GM12878 (cell line): Measurements from ENCODE around the gene TRPV3. TPM values are rescaled to one million over a fixed set of nuclear protein-coding genes. Genes with fewer than 3 reads are reported as not detected.

Source experiments
- ATF7 ChIP-seq: fragments of 450-650 bp; IDR thresholded peaks from 2 replicates; pipeline ENCODE4 v1.6.1; 2016; ENCODE audit warnings: low read depth, mild to moderate bottlenecking
- BCL3 ChIP-seq: IDR thresholded peaks from 2 replicates; pipeline ENCODE4 v1.6.1; 2011; ENCODE audit warnings: borderline replicate concordance, low read depth, mild to moderate bottlenecking, moderate library complexity, low read length; ENCODE audit not compliant: insufficient read depth, poor library complexity, severe bottlenecking
- CBX5 ChIP-seq: sonication (generic); IDR thresholded peaks from 2 replicates; pipeline ENCODE4 v1.6.1; 2016; ENCODE audit warnings: low read depth, moderate library complexity, mild to moderate bottlenecking, inconsistent platforms
- CREM ChIP-seq: IDR thresholded peaks from 2 replicates; pipeline ENCODE4 v1.6.1; 2014; ENCODE audit warnings: antibody characterized with exemption, low read depth
- CTCF ChIP-seq, 3 experiments: IDR thresholded peaks in 2 of 3; conservative IDR thresholded peaks in 1 of 3; 2 replicates each; pipeline ENCODE4 v1.5.1; 2011; ENCODE audit warnings: low read depth in 3 of 3, low read length in 3 of 3, mild to moderate bottlenecking in 3 of 3, control low read depth in 2 of 3, moderate library complexity in 2 of 3, inconsistent platforms in 1 of 3, mixed read lengths in 1 of 3; ENCODE audit not compliant: control insufficient read depth in 2 of 3, insufficient read depth in 1 of 3; ENCODE audit errors: extremely low read depth in 1 of 3
- ELK1 ChIP-seq: IDR thresholded peaks from 2 replicates; pipeline ENCODE4 v1.6.1; 2012; ENCODE audit warnings: low read depth, low read length, improper control_type of control experiment
- GABPA ChIP-seq: IDR thresholded peaks from 2 replicates; pipeline ENCODE4 v1.6.1; 2014; ENCODE audit warnings: antibody characterized with exemption, low read depth, mild to moderate bottlenecking, inconsistent platforms
- HDAC2 ChIP-seq: fragments of 200-600 bp; sonication (generic); IDR thresholded peaks from 2 replicates; pipeline ENCODE4 v1.6.1; 2017
- JUNB ChIP-seq: IDR thresholded peaks from 2 replicates; pipeline ENCODE4 v1.6.1; 2016; ENCODE audit warnings: antibody characterized with exemption, mild to moderate bottlenecking
- KLF5 ChIP-seq: fragments of 450-650 bp; IDR thresholded peaks from 2 replicates; pipeline ENCODE4 v1.6.1; 2014; ENCODE audit warnings: mild to moderate bottlenecking; ENCODE audit not compliant: partially characterized antibody
- LARP7 ChIP-seq: fragments of 450-650 bp; IDR thresholded peaks from 2 replicates; pipeline ENCODE4 v1.6.1; 2017; ENCODE audit warnings: mild to moderate bottlenecking
- MTA3 ChIP-seq: IDR thresholded peaks from 2 replicates; pipeline ENCODE4 v1.6.1; 2012; ENCODE audit warnings: low read length, inconsistent platforms, borderline replicate concordance
- MYB ChIP-seq: fragments of 150-350 bp; IDR thresholded peaks from 2 replicates; pipeline ENCODE4 v1.6.1; 2014; ENCODE audit warnings: mild to moderate bottlenecking, low read depth, low read length, borderline replicate concordance
- NR2C1 ChIP-seq: fragments of 450-650 bp; IDR thresholded peaks from 2 replicates; pipeline ENCODE4 v1.6.1; 2017; ENCODE audit warnings: antibody characterized with exemption, mild to moderate bottlenecking, moderate library complexity
- POU2F2 ChIP-seq: IDR thresholded peaks from 3 replicates; pipeline ENCODE4 v1.6.1; 2011; ENCODE audit warnings: low read depth, mild to moderate bottlenecking, low read length, borderline replicate concordance
- RB1 ChIP-seq: fragments of 450-650 bp; formaldehyde crosslinking; IDR thresholded peaks from 2 replicates; pipeline ENCODE4 v1.6.1; 2017; ENCODE audit warnings: mild to moderate bottlenecking, borderline replicate concordance
- RBBP5 ChIP-seq: fragments of 200-600 bp; sonication (generic); conservative IDR thresholded peaks from 2 replicates; pipeline ENCODE4 v1.6.1; 2016
- RFX5 ChIP-seq: IDR thresholded peaks from 2 replicates; pipeline ENCODE4 v1.6.1; 2011; ENCODE audit warnings: low read depth, low read length, improper control_type of control experiment
- STAT3 ChIP-seq: IDR thresholded peaks from 2 replicates; pipeline ENCODE4 v1.6.1; 2011; ENCODE audit warnings: low read depth, low read length, improper control_type of control experiment
- TBL1XR1 ChIP-seq: IDR thresholded peaks from 2 replicates; pipeline ENCODE4 v1.6.1; 2012; ENCODE audit warnings: low read depth, low read length, improper control_type of control experiment
- WRNIP1 ChIP-seq: IDR thresholded peaks from 2 replicates; pipeline ENCODE4 v1.6.1; 2011; ENCODE audit warnings: low read depth, low read length, improper control_type of control experiment, borderline replicate concordance
- ZNF592 ChIP-seq: fragments of 450-650 bp; IDR thresholded peaks from 2 replicates; pipeline ENCODE4 v1.6.1; 2017; ENCODE audit warnings: mild to moderate bottlenecking, moderate library complexity
- ZNF622 ChIP-seq: fragments of 450-650 bp; IDR thresholded peaks from 2 replicates; pipeline ENCODE4 v1.6.1; 2017; ENCODE audit warnings: mild to moderate bottlenecking, inconsistent platforms
- polyA plus RNA-seq, 11 experiments: library from polyadenylated mRNA; depleted of rRNA in 4 of 11; unstranded in 6 of 11; stranded (reverse) in 5 of 11; fragments of >200 nt; fragmentation: Nextera tagmentation in 4 of 11; fragmentation: Illumina TruSeq in 1 of 11; extraction: Ambion mirVana in 4 of 11; extraction: Trizol in 1 of 11; gene quantifications; 1 replicate in 1 of 11; 2 replicates in 10 of 11; pipeline versions ENCODE4 v1.2.1 to v1.2.3, GENCODE V29; 2011 to 2016; ENCODE audit warnings: inconsistent platforms in 2 of 11, missing spikeins in 2 of 11, low read depth in 1 of 11
- total RNA-seq, 4 experiments: library from RNA; depleted of rRNA in 3 of 4; stranded (reverse); fragments of >200 nt in 3 of 4; fragmentation: Illumina TruSeq in 1 of 4; extraction: Trizol in 1 of 4; gene quantifications; 2 replicates each; pipeline versions ENCODE4 v1.2.1 to v1.2.3, GENCODE V29; 2013 to 2021

The TRPV3 gene
- total and polyA plus RNA-seq, 10 of the 15 experiments (the other 5 are each of a cell fraction or from before 2014, with no cell fraction given) = 0.52 to 12.0 (median 2.7) TPM

GRCh38 chr17:3557768-3558583 is at the start of gene TRPV3 (continued):
- TF ChIP-seq ZNF592 (peak; percentile 63; the same call in 1 of the 2 replicates), JUNB (peak; percentile 39), RB1 (no peak), STAT3 (no peak), CREM (peak; percentile 50; the same call in 1 of the 2 replicates), LARP7 (peak; percentile 41; the same call in 1 of the 2 replicates), POU2F2 (peak; percentile 35; the same call in 1 of the 3 replicates), WRNIP1 (no peak), MYB (no peak), ZNF622 (no peak), NR2C1 (0 out of 2 replicates have a peak, but pooled peaks have one; percentile 38), ATF7 (peak; percentile 77), TBL1XR1 (no peak), CBX5 (no peak), CTCF (IDR thresholded peaks at IDR 0.05 in 2 of 3, conservative IDR thresholded peaks at IDR 0.05 in 1 of 3; ENCODE audit: control insufficient read depth in 2 of 3, extremely low read depth in 1 of 3, insufficient read depth in 1 of 3, low read depth in 3 of 3, low read length in 3 of 3) (no peak), KLF5 (no peak), GABPA (no peak), ELK1 (no peak), BCL3 (no peak), RFX5 (no peak), RBBP5 (no peak), MTA3 (0 out of 2 replicates have a peak, but pooled peaks have one; percentile 75), HDAC2 (no peak)
